HepG2 (cell line): ENCODE measurements around the gene UTS2R. TPM values are rescaled to one million over a fixed set of nuclear protein-coding genes. Genes with fewer than 3 reads are reported as not detected.

Experiments
- CREB3 ChIP-seq: sonication (generic); formaldehyde crosslinking; IDR thresholded peaks from 2 replicates; pipeline ENCODE4 v1.5.0; 2020; ENCODE audit warnings: missing genetic modification reagents
- GMEB2 ChIP-seq: IDR thresholded peaks from 2 replicates; pipeline ENCODE4 v1.6.1; 2016; ENCODE audit warnings: missing biosample characterization, missing genetic modification reagents, low read depth
- NR1H2 ChIP-seq: sonication (generic); formaldehyde crosslinking; IDR thresholded peaks from 2 replicates; pipeline ENCODE4 v1.8.1; 2022; ENCODE audit warnings: low read depth, missing genetic modification reagents, borderline replicate concordance
- PAWR ChIP-seq: sonication (generic); formaldehyde crosslinking; IDR thresholded peaks from 2 replicates; pipeline ENCODE4 v1.4.0; 2020; ENCODE audit warnings: missing genetic modification reagents, mild to moderate bottlenecking, borderline replicate concordance
- REXO4 ChIP-seq: sonication (generic); formaldehyde crosslinking; IDR thresholded peaks from 2 replicates; pipeline ENCODE4 v1.8.0; 2022; ENCODE audit warnings: missing genetic modification reagents, mild to moderate bottlenecking, borderline replicate concordance
- SOX13 ChIP-seq, 3 experiments: fragments of 450-650 bp in 1 of 3; sonication (generic) in 1 of 3; formaldehyde crosslinking in 1 of 3; IDR thresholded peaks in 2 of 3; conservative IDR thresholded peaks in 1 of 3; 2 replicates each; pipeline versions ENCODE4 v1.5.0 to v1.6.1; 2016 to 2020; ENCODE audit warnings: antibody characterized with exemption in 1 of 3, mild to moderate bottlenecking in 1 of 3, missing compliant biosample characterization in 1 of 3, missing genetic modification reagents in 1 of 3, moderate library complexity in 1 of 3
- SRSF4 ChIP-seq: fragments of 200-400 bp; formaldehyde crosslinking; IDR thresholded peaks from one replicate; pipeline ENCODE4 v1.6.1; 2018; ENCODE audit warnings: mild to moderate bottlenecking, low read depth, low read length, moderate library complexity; ENCODE audit not compliant: poor library complexity, severe bottlenecking
- TRAFD1 ChIP-seq: sonication (generic); formaldehyde crosslinking; IDR thresholded peaks from 2 replicates; pipeline ENCODE4 v1.5.1; 2020; ENCODE audit warnings: missing genetic modification reagents, mild to moderate bottlenecking, borderline replicate concordance
- ZBTB2 ChIP-seq: sonication (generic); formaldehyde crosslinking; IDR thresholded peaks from 2 replicates; pipeline ENCODE4 v1.8.0; 2022; ENCODE audit warnings: low read depth, missing genetic modification reagents
- ZNF256 ChIP-seq: sonication (generic); formaldehyde crosslinking; conservative IDR thresholded peaks from 2 replicates; pipeline ENCODE4 v1.4.0; 2020; ENCODE audit warnings: missing genetic modification reagents
- ZNF383 ChIP-seq: sonication (generic); formaldehyde crosslinking; IDR thresholded peaks from 2 replicates; pipeline ENCODE4 v1.4.0; 2020; ENCODE audit warnings: missing genetic modification reagents, mild to moderate bottlenecking, borderline replicate concordance
- ZNF512B ChIP-seq: sonication (generic); formaldehyde crosslinking; IDR thresholded peaks from 2 replicates; pipeline ENCODE4 v1.5.1; 2020; ENCODE audit warnings: missing genetic modification reagents, mild to moderate bottlenecking, borderline replicate concordance
- ZNF546 ChIP-seq: sonication (generic); formaldehyde crosslinking; conservative IDR thresholded peaks from 2 replicates; pipeline ENCODE4 v1.8.1; 2023; ENCODE audit warnings: mild to moderate bottlenecking, missing genetic modification reagents
- ZNF549 ChIP-seq: sonication (generic); formaldehyde crosslinking; IDR thresholded peaks from 2 replicates; pipeline ENCODE4 v1.5.0; 2020; ENCODE audit warnings: missing genetic modification reagents
- ZNF605 ChIP-seq: sonication (generic); formaldehyde crosslinking; IDR thresholded peaks from 2 replicates; pipeline ENCODE4 v1.8.0; 2022; ENCODE audit warnings: mild to moderate bottlenecking, missing genetic modification reagents
- ZNF772 ChIP-seq: sonication (generic); formaldehyde crosslinking; IDR thresholded peaks from 2 replicates; pipeline ENCODE4 v1.5.0; 2020; ENCODE audit warnings: mild to moderate bottlenecking, missing genetic modification reagents
- polyA plus RNA-seq, 8 experiments: library from polyadenylated mRNA; depleted of rRNA in 3 of 8; stranded (reverse) in 7 of 8; unstranded in 1 of 8; fragments of >200 nt; fragmentation: Illumina TruSeq in 4 of 8; extraction: Trizol in 4 of 8; gene quantifications; 2 replicates each; pipeline versions ENCODE4 v1.2.1 to v1.2.3, GENCODE V29; 2011 to 2016; ENCODE audit warnings: low read depth in 4 of 8, missing spikeins in 1 of 8, mixed read lengths in 1 of 8; ENCODE audit not compliant: insufficient read depth in 1 of 8
- total RNA-seq, 5 experiments: library from RNA; depleted of rRNA; stranded (reverse); fragments of >200 nt; fragmentation: Illumina TruSeq; extraction: Trizol; gene quantifications; 2 replicates each; pipeline ENCODE4 v1.2.3, GENCODE V29; 2016; ENCODE audit warnings: low read depth in 1 of 5

The UTS2R gene
- total and polyA plus RNA-seq, 2 of the 13 experiments (the other 11 are each of a cell fraction or from before 2014, with no cell fraction given), result 0.13 to 0.15 TPM

GRCh38 chr17:82328141-82328993 lies 43.2 kb upstream of the UTS2R start (continued):
- TF ChIP-seq NR1H2, result no peak; the same call in 1 of the 2 replicates
- TF ChIP-seq ZNF383 (CRISPR knock-in tag), result no peak; the same call in 1 of the 2 replicates
- peak; percentile 71 for TF ChIP-seq ZNF256 (CRISPR knock-in tag)
- 0 out of 2 replicates have a peak, but pooled peaks have one; percentile 18 for TF ChIP-seq ZNF549
- no peak for TF ChIP-seq SRSF4
- TF ChIP-seq CREB3, result peak; percentile 71; the same call in 1 of the 2 replicates
- peak; percentile 89; the same call in 1 of the 2 replicates for TF ChIP-seq ZNF546
- peak; percentile 85 for TF ChIP-seq ZNF605 (CRISPR knock-in tag)
- TF ChIP-seq PAWR, result no peak
- TF ChIP-seq SOX13 (IDR thresholded peaks at IDR 0.05), result peak; percentile 75; the same call in 1 of the 2 replicates
- TF ChIP-seq SOX13 (CRISPR knock-in tag; conservative IDR thresholded peaks at IDR 0.05 in 1 of 2, IDR thresholded peaks at IDR 0.05 in 1 of 2), result peak in 1 of 2 experiments; percentile 66; a peak in 2 of 4 replicates
- TF ChIP-seq GMEB2 (CRISPR knock-in tag), result 0 out of 2 replicates have a peak, but pooled peaks have one; percentile 41
- 0 out of 2 replicates have a peak, but pooled peaks have one; percentile 21 for TF ChIP-seq TRAFD1 (CRISPR knock-in tag)
- peak; percentile 81; the same call in 1 of the 2 replicates for TF ChIP-seq REXO4
- peak; percentile 97; the same call in 1 of the 2 replicates for TF ChIP-seq ZNF512B (CRISPR knock-in tag)
- TF ChIP-seq ZNF772 (CRISPR knock-in tag), result peak; percentile 75
- no peak for TF ChIP-seq ZBTB2 (CRISPR knock-in tag)
